Left hindlimb (tissue), 1 donor: ENCODE data around the gene SSR2.

ENCODE experiments used
- DNase-seq: peaks from one replicate; pipeline ENCODE4 v3.0.0-alpha.2; 2018

Gene SSR2

DNA sequence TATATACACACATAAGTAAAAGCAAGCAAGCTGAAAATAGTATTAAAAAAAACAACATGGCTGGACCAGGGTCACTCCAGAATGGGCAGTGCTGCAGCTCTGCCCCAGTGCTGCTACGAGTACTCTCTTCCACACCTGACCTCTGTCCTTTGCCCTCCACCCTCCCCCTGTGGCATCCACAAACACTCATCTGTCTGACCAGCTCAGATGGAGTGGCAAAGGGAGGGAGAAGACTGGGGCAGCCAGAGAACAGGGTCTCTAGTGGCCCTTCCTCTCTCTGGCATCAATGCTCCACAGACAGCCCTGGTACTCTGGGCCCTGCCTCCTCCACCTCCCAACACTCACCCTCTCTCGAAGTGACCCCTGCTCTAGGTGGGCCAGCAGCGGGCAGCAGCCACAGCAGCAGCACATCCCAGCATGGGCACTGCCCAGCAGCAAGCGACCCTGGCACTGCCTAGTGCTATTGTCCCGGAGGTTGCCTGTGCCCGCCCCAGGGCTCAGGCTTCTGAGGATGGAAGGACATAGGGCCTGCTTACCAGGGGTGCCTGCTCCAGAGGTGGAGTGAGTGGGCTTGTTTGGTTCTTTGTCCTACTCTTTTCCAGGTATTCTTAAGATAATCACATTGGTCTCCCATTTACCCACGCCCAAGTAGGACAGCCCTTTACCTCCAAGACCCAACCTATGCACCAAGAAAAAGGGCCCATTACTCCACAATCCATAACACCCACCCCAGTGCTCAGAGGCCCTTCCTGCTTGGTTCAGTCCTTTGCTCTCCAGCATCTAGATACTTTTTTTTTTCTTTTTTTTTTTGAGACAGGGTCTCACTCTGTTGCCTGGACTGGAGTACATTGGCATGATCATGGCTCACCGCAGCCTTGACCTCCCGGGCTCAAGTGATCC, 48.6 kb downstream of the SSR2 start:
- DNase-seq, result no peak

DNA sequence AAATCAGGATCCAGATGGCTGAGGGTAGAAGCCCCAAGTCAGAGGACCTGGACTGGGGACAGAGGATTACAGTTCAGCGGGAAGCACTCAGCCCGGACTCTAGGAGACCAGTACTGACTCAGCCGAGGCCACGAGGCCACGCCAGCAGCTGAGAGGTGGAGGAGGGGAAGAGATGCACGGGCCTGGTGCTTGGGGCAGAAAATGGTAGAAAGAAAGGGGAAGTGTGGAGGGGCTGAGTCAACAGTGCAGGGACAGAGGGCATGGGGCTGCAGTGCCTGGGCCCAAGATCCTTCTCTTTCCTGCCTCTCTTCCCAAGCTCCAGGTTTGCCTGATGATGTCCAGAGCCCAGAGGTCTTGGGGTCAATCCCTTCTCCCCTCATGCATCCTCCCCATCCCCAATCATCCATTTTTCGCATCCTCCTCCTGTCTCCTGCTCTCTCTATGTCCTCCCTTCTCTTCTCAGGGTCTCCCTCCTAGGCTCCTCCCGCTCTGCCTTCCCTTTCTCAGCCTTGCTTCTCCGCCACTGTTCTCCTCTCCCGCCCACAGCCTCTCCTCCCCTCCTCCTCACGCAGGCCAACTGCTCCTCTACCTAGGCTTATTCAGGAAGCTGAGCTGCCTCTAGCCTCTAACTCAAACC, 50.1 kb downstream of the SSR2 start:
- no peak for DNase-seq

DNA sequence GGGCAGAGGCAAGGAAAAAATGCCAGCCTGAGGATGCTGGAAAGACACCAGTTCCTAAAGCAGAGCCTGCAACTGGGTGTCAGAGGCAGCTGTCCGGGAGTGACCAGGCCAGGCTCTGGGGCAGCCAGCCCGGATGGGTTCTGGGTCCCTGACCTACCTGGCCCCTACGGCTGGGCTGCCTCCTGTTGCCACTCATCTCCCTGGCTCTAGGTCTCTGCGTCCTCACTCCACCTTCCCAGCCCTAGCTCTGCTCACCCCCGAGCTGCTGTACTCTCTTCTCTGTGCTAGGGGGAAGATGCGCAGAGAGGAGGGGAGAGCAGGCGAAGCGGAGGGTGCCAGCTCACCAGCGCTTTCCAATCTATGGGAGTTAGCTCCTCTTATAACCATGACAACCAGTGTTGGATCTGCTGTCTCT, 51.4 kb downstream of the SSR2 start:
- no peak for DNase-seq

DNA sequence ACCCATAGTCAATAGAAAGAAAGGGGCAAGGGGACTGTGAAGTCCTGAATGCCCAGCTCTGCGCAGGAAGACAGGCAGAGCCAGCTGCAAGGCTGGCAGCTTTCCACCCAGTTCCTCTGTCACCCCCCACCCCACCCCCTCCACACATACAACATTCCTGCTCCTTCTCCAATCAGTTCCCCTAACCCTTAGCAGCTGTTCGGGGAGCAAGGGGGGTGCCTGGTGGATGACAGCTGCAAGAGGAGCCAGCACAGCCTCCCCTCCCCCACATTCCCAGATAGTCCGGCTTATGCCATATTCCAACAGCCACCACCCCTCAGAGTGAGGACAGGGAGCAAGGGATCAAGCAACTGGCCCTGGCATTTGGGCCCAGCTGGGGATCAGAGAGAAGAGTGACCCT, 52.1 kb downstream of the SSR2 start:
- peak; percentile 88 for DNase-seq

DNA sequence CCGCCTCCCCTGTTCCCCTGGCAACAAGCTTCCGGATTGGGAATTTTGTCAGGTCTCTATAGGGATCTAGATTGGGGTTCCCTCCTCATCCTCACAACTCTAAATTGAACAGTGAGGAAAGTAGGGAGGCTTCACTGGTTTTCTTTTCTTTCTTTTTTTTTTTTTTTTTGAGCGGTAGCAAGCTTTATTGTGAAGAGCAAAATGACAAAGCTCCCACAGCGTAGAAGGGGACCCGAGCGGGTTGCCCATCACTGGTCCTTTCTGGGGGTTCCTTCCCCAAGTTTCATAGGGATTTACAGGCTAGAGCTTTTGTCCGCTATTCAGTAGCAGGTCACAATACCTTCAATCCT, 52.7 kb downstream of the SSR2 start:
- no peak for DNase-seq

DNA sequence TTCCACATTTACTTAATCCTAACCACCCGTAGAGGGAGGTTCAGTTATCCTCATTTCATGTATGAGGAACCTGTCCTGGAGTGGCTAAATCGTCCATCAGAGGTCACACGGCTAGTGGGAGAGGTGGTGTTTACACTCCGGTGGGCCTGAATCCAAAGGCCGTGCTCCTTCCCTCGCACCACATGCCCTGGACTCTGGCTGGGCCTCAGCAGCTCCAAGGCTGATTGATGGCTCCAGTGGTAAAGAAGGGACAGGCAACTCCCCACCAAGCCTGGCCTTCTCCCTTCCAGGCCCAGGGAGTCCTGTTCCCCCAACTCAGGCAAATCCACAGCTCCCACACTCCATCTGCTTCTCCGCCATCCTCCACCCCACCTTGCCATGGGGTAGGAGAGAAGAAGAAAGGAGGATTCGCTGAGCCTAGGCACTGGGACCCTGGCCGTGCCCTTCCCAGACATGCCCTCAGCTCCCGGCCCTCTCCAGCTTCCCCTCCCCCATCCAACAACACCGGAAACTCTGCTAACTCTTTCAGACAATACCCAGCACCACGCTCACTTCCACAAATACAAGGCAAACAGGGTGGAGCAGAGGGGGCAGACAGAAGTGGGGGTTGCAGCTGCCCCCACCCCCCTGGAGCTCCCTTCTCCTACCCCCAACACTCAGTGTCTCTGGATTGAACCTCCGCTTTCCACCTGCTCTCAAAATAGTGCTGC, 53.3 kb downstream of the SSR2 start:
- no peak for DNase-seq

DNA sequence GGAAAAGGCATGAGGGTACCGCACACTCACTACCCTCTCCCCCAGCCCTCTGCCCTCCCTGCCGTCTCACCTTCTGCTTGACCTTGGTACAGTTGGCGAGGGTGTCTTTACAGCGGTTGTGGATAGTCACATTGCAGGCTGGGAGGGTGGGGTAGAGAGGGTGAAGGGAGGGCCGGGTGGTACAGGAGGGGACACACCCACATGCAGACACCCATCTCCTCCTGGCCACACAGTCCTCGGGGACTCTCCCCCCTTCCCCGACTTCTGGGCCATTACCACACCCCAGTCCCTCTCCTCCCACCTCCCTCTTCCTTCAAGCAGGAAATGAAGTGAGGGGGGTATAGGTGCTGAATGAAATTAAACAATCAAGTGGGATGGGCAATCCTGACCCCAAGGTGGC, 54.0 kb downstream of the SSR2 start:
- DNase-seq, result no peak

DNA sequence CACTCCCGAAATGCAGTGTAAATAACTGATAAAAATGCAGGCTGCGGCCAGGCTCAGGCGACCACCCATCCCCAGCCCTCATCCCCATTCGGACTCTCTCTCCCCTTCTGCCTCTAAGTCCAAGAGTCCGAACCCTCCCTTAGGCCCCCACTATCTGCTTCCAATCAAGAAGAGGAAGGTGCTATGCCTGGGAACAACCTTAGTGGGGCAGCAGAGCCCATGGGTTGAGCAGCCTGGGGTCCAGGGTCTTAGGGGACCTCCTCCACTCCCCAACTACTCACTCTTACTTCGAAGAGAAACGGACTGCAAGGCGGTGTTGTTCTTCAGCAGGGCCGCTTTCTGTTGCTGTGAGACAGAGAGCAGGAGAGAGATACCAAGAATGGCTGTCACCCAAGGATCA, 54.6 kb downstream of the SSR2 start:
- no peak for DNase-seq

DNA sequence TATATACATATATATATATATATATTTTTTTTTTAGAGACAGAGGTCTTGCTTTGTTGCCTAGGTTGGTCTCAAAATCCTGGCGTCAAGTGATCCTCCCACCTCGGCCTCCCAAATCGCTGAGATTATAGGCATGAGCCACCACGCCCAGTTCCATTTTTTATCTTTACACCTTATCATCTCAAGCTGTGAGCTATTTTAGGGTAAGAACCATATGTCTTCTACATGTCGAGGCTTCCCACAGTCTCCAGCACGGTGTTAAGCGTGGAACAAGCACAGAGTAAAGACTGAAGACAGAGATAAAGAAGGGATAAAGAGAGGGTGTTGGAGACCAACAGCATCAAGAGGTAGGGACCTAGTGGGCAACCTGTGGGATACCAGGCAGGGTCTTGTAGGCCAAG, 56.6 kb downstream of the SSR2 start:
- DNase-seq, result no peak

DNA sequence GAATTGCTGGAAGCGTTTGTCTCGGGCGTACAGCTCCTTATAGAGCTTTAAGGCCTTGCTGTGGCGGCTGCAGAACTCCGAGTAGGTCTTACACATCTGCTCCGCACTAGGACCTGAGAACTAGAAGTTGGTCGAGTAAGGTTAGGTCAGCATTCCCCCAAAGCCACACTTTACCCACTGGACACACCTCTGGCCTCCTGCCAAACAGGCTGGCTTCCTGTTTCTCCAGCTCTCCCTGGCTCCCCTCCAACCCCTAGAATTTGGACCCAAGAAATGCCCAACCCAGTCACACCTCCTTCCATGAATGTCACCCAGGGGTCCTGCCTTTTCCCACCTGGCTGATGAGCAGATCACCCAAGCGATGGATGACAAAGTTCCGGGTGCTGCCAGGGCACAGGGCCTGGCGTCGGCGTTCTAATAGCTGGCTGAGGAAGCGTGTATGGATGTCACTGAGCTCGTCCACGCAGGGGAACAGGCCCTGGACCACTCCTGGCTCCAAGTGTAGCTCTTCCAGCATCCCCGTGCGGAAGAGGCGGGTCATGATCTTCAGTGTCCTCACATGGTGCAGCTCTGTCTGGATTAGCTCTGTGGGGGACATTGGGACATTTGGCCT, 58.0 kb downstream of the SSR2 start:
- no peak for DNase-seq

DNA sequence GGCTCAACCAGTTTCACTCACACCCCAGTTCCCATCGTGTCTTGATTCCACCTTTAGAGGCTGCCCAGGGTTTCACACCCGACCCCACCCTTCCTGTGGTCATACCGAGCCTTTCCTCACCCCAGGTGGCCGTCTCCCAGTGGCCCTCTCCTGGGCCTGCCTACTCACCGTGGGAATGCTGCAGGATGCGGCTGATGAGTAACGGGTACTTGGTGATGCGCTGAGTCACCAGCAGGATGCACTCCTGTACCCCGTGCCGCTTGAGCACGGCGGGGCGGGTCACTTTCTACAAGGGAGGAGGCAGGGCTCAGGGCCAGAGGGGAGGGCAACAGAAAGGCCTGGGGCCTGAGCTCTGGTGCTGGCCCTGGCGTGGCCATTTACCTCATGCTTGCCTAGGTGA, 58.8 kb downstream of the SSR2 start:
- DNase-seq, result no peak

DNA sequence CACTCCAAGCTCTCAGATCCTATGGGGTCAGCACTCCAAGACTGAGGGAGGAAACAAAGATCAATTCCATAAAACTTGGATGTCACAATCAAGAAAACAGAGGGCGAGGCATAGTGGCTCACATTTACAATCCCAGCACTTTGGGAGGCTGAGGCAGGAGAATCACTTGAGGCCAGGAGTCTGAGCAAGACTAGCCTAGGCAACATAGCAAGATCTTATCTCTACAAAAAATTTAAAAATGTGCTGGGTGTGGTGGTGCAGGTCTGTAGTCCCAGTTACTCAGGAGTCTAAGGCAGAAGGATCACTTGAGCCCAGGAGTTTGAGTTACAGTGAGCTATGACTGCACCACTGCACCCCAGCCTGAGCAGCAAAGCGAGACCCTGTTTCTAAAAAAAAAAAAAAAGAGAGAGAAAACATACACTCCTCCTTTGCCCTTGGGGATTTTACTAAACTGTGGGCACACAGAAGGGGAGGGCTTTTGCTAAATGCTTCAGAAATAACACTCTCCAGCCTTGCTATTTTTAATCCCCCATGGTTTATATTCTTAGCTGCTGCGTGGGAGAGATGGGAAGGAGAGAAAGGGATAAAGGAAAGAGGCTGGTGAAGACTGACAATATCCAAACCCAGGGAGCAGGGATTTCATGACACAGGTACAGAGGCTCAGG, 60.5 kb downstream of the SSR2 start:
- no peak for DNase-seq
